ENCODE data around the gene ARID3A.
"Not testable (repeated sequence)": the region's sequence is repeated elsewhere in the genome, so short reads cannot be mapped to it uniquely, and the experiment has no call there.

ARID3A gene

GRCh38 chr19:948842-949496 is 23.1 kb downstream of the ARID3A start:
- no peak for DNase-seq

GRCh38 chr19:950352-951066 is 24.7 kb downstream of the ARID3A start:
- DNase-seq, result no peak

GRCh38 chr19:952049-952679 is 26.3 kb downstream of the ARID3A start:
- no peak for DNase-seq

- no peak for DNase-seq
Measured at GRCh38 chr19:952680-953444, 27.0 kb downstream of the ARID3A start.

- no peak for DNase-seq
Measured at GRCh38 chr19:953445-954271, 27.8 kb downstream of the ARID3A start.

- DNase-seq, result no peak
Measured at GRCh38 chr19:954272-954671, 28.4 kb downstream of the ARID3A start.

- peak in 1 of 2 experiments; percentile 25 for DNase-seq
Measured at GRCh38 chr19:954672-955494, 29.0 kb downstream of the ARID3A start.

- DNase-seq, result no peak
Measured at GRCh38 chr19:955803-956765, 30.2 kb downstream of the ARID3A start.

GRCh38 chr19:956766-957440 is 31.1 kb downstream of the ARID3A start:
- no peak for DNase-seq

- DNase-seq, result not testable (repeated sequence)
Measured at GRCh38 chr19:957578-957977, 31.7 kb downstream of the ARID3A start.

GRCh38 chr19:958967-959855 is 33.4 kb downstream of the ARID3A start:
- DNase-seq, result peak; percentile 48 to 61

GRCh38 chr19:960020-960419 is 34.2 kb downstream of the ARID3A start:
- DNase-seq, result no peak

GRCh38 chr19:960601-960938 is 34.7 kb downstream of the ARID3A start:
- DNase-seq, result no peak

- DNase-seq, result no peak
Measured at GRCh38 chr19:961866-962620, 36.2 kb downstream of the ARID3A start.

GRCh38 chr19:962683-963400 is 37.0 kb downstream of the ARID3A start:
- no peak for DNase-seq

GRCh38 chr19:963486-963951 is 37.7 kb downstream of the ARID3A start:
- no peak for DNase-seq

- DNase-seq, result no peak
Measured at GRCh38 chr19:964116-964520, 38.3 kb downstream of the ARID3A start.

Measured in activated CD4-positive, alpha-beta T cell treated with anti-CD3 and anti-CD28 coated beads, Interleukin-2, amount 50 U/mL, for 48 hours (primary cell).